Fibroblast of lung (primary cell): Measurements from ENCODE around the gene FMO5. TPM values are rescaled to one million over a fixed set of nuclear protein-coding genes. Genes with fewer than 3 reads are reported as not detected.
A peak's percentile ranks its signal among the peaks of the same experiment; 100 is the strongest.

Experiments
- DNase-seq, 2 donors: peaks; one replicate each; pipeline versions ENCODE4 v3.0.0 to v3.0.0-alpha.2; 2010; ENCODE audit warnings: low read depth in 2 of 2
- H2AFZ ChIP-seq: 2 replicates; pipeline ENCODE4 v1.5.1; 2012; ENCODE audit warnings: low read length, control low read depth, inconsistent platforms
- H3K27ac ChIP-seq: 2 replicates; pipeline ENCODE4 v1.5.1; 2011; ENCODE audit warnings: low read length, control low read depth; ENCODE audit not compliant: insufficient read depth
- H3K27me3 ChIP-seq: 2 replicates; pipeline ENCODE4 v1.5.1; 2011; ENCODE audit warnings: mild to moderate bottlenecking, low read length; ENCODE audit not compliant: control insufficient read depth, insufficient read depth
- H3K36me3 ChIP-seq: 2 replicates; pipeline ENCODE4 v1.5.1; 2011; ENCODE audit warnings: low read length; ENCODE audit not compliant: control insufficient read depth, insufficient read depth
- H3K4me1 ChIP-seq: 2 replicates; pipeline ENCODE4 v1.5.1; 2011; ENCODE audit warnings: low read length; ENCODE audit not compliant: control insufficient read depth, insufficient read depth; ENCODE audit errors: extremely low read depth
- H3K4me2 ChIP-seq: 2 replicates; pipeline ENCODE4 v1.5.1; 2011; ENCODE audit warnings: low read length, control low read depth; ENCODE audit not compliant: insufficient read depth; ENCODE audit errors: extremely low read depth
- H3K4me3 ChIP-seq, 4 experiments: fragments of 200-600 bp in 1 of 4; sonication (generic) in 1 of 4; replicated peaks in 1 of 4; 2 replicates each; pipeline ENCODE4 v1.5.1; 2011 to 2016; ENCODE audit warnings: low read length in 4 of 4, low read depth in 3 of 4, mild to moderate bottlenecking in 3 of 4, control low read depth in 2 of 4, inconsistent platforms in 1 of 4, mixed read lengths in 1 of 4; ENCODE audit not compliant: insufficient read depth in 1 of 4; ENCODE audit errors: control extremely low read depth in 1 of 4
- H3K79me2 ChIP-seq: 2 replicates; pipeline ENCODE4 v1.5.1; 2012; ENCODE audit warnings: mild to moderate bottlenecking, low read length, inconsistent platforms; ENCODE audit not compliant: control insufficient read depth, insufficient read depth
- H3K9ac ChIP-seq: 2 replicates; pipeline ENCODE4 v1.5.1; 2011; ENCODE audit warnings: mild to moderate bottlenecking, low read length, control low read depth; ENCODE audit not compliant: insufficient read depth
- H3K9me3 ChIP-seq: 2 replicates; pipeline ENCODE4 v1.5.1; 2012; ENCODE audit warnings: low read depth, low read length; ENCODE audit not compliant: control insufficient read depth, insufficient read depth
- H4K20me1 ChIP-seq: 2 replicates; pipeline ENCODE4 v1.5.1; 2011; ENCODE audit warnings: low read length; ENCODE audit not compliant: control insufficient read depth, insufficient read depth; ENCODE audit errors: extremely low read depth
- CTCF ChIP-seq, 2 donors: IDR thresholded peaks in 1 of 2; conservative IDR thresholded peaks in 1 of 2; 1 replicate in 1 of 2; 2 replicates in 1 of 2; pipeline ENCODE4 v1.5.1; 2011 to 2012; ENCODE audit warnings: low read length in 2 of 2, control low read depth in 1 of 2, inconsistent platforms in 1 of 2, low read depth in 1 of 2, mild to moderate bottlenecking in 1 of 2
- EZH2 ChIP-seq: IDR thresholded peaks from 2 replicates; pipeline ENCODE4 v1.5.1; 2012; ENCODE audit warnings: low read length, control low read depth, mild to moderate bottlenecking; ENCODE audit errors: missing control alignments
- polyA plus RNA-seq, 2 donors: library from polyadenylated mRNA; depleted of rRNA in 1 of 2; stranded (reverse) in 1 of 2; unstranded in 1 of 2; fragments of >200 nt; gene quantifications; 2 replicates each; pipeline ENCODE4 v1.2.1, GENCODE V29; 2011 to 2012; ENCODE audit warnings: missing spikeins in 1 of 2
- total RNA-seq: library from RNA; depleted of rRNA; stranded (reverse); fragments of >200 nt; gene quantifications from 2 replicates; pipeline ENCODE4 v1.2.1, GENCODE V29; 2014

Gene FMO5
- total and polyA plus RNA-seq, 2 donors (not counting 1 experiment from before 2014, with no cell fraction given), result 2.0 to 2.8 TPM

DNA sequence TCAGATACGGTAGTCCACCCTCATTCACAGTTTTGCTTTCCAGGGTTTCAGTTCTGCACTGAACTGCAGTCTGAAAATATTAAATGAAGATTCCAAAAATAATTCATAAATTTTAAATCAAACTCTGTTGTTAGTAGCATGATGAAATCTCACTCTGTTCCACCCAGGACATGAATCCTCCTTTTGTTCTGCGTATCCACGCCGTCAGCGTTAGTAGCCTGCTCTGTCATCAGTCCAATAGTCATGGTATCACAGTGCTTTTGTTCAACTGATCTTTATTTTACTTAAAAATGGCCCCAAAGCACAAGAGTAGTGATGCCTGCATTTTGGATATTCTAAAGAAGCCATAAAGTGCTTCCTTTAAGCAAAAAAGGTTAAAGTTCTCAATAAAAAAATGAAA lies 41.2 kb upstream of the FMO5 start:
- no peak overlapping the region for H3K9ac ChIP-seq
- no peaks in the 10 kb centered on the region for H3K27me3 ChIP-seq
- H4K20me1 ChIP-seq, result no peaks in the 10 kb centered on the region
- H3K27ac ChIP-seq, result no peak overlapping the region
- peaks cover 7% of the 10 kb centered on the region for H3K4me1 ChIP-seq
- TF ChIP-seq EZH2 (no peak), CTCF (conservative IDR thresholded peaks at IDR 0.05 in 1 of 2, IDR thresholded peaks at IDR 0.05 in 1 of 2; ENCODE audit: low read depth in 1 of 2, low read length in 2 of 2) (no peak)
- no peaks in the 10 kb centered on the region for H3K9me3 ChIP-seq
- DNase-seq, result no peak
- no peak overlapping the region for H2AFZ ChIP-seq
- H3K4me3 ChIP-seq, result no peak overlapping the region
- H3K36me3 ChIP-seq, result no peaks in the 10 kb centered on the region
- H3K79me2 ChIP-seq, result no peaks in the 10 kb centered on the region
- H3K4me2 ChIP-seq, result no peak overlapping the region

- H3K36me3 ChIP-seq, result peaks cover 2% of the 10 kb centered on the region
- DNase-seq, result peak; percentile 70 to 79
- no peak for TF ChIP-seq EZH2
- no peak for TF ChIP-seq CTCF (conservative IDR thresholded peaks at IDR 0.05 in 1 of 2, IDR thresholded peaks at IDR 0.05 in 1 of 2; ENCODE audit: low read depth in 1 of 2, low read length in 2 of 2)
- H2AFZ ChIP-seq, result no peak overlapping the region
- no peak overlapping the region for H3K4me2 ChIP-seq
- H3K27me3 ChIP-seq, result no peaks in the 10 kb centered on the region
- peaks cover 7% of the 10 kb centered on the region for H3K4me1 ChIP-seq
- H3K4me3 ChIP-seq, result no peak overlapping the region
- H3K79me2 ChIP-seq, result no peaks in the 10 kb centered on the region
- no peak overlapping the region for H3K27ac ChIP-seq
- H3K9me3 ChIP-seq, result no peaks in the 10 kb centered on the region
- no peaks in the 10 kb centered on the region for H4K20me1 ChIP-seq
- H3K9ac ChIP-seq, result no peak overlapping the region
Observed at GRCh38 chr1:147264158-147264768, 39.1 kb upstream of the FMO5 start.

DNA sequence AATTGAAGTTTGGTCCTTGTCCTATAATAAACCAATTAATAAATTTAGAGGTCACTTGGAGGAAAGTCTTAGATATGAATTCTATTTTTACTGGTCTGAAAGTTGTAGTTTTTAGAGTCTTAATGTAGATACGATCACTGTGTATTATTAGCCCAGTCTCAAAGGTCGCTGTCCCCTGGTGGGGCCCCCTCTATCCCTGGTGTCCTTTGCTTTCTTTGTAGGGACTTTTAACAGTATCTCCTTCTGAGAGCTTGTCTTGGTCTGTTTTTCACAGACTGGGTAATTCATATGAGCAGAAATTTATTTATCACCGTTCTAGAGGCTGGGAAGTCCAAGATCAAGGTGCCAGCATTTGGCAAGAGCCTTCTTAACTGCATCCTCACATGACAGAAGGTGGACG lies 35.8 kb upstream of the FMO5 start:
- Histone ChIP-seq H3K4me2 (no peak overlapping the region), H3K27ac (no peak overlapping the region), H3K4me3 (no peak overlapping the region), H3K9ac (no peak overlapping the region), H3K36me3 (peaks cover 2% of the 10 kb centered on the region), H3K79me2 (no peaks in the 10 kb centered on the region), H2AFZ (no peak overlapping the region), H3K4me1 (peaks cover 7% of the 10 kb centered on the region), H3K27me3 (no peaks in the 10 kb centered on the region), H4K20me1 (no peaks in the 10 kb centered on the region), H3K9me3 (no peaks in the 10 kb centered on the region)
- TF ChIP-seq CTCF (conservative IDR thresholded peaks at IDR 0.05 in 1 of 2, IDR thresholded peaks at IDR 0.05 in 1 of 2; ENCODE audit: low read depth in 1 of 2, low read length in 2 of 2) (no peak), EZH2 (no peak)
- no peak for DNase-seq
